GM19468 (cell line): Measurements from ENCODE around the gene GSTT4.
"Not testable (repeated sequence)": the region's sequence is repeated elsewhere in the genome, so short reads cannot be mapped to it uniquely, and the experiment has no call there.

Experiments used
- ATAC-seq: cut with Tn5 transposase; IDR thresholded peaks from one replicate; pipeline ENCODE4 v1.9.1; 2021; ENCODE audit warnings: mild to moderate bottlenecking, moderate library complexity, moderate number of reproducible peaks; ENCODE audit not compliant: unreplicated experiment; ENCODE audit errors: extremely low read depth

GSTT4 gene

GRCh38 chr22:23956301-23956900 is 48.9 kb downstream of the GSTT4 start:
- not testable (repeated sequence) for ATAC-seq

GRCh38 chr22:23955886-23956285 is 49.4 kb downstream of the GSTT4 start:
- ATAC-seq, result not testable (repeated sequence)

- ATAC-seq, result not testable (repeated sequence)
Observed at GRCh38 chr22:23954991-23955305, 50.3 kb downstream of the GSTT4 start.

- ATAC-seq, result not testable (repeated sequence)
Observed at GRCh38 chr22:23954193-23954990, 50.9 kb downstream of the GSTT4 start.

- not testable (repeated sequence) for ATAC-seq
Observed at GRCh38 chr22:23953485-23953884, 51.8 kb downstream of the GSTT4 start.

GRCh38 chr22:23952794-23953405 is 52.4 kb downstream of the GSTT4 start:
- not testable (repeated sequence) for ATAC-seq

GRCh38 chr22:23951383-23951782 is 53.9 kb downstream of the GSTT4 start:
- ATAC-seq, result not testable (repeated sequence)

GRCh38 chr22:23949764-23950163 is 55.5 kb downstream of the GSTT4 start:
- ATAC-seq, result not testable (repeated sequence)
